DND-41 (cell line): ENCODE measurements around the gene DMKN.

ENCODE experiments used
- ATAC-seq: fragments of 200-7000 bp; cut with Tn5 transposase; 3 replicates; pipeline ENCODE4 v1.9.1; 2021; ENCODE audit warnings: low read depth; ENCODE audit not compliant: insufficient read depth
- DNase-seq: peaks from one replicate; pipeline ENCODE4 v3.0.0-alpha.2; 2020
- H2AFZ ChIP-seq: 2 replicates; pipeline ENCODE4 v1.6.0; 2012; ENCODE audit warnings: low read depth, low read length
- H3K27ac ChIP-seq: 2 replicates; pipeline ENCODE4 v1.5.1; 2012; ENCODE audit warnings: low read length, inconsistent platforms
- H3K27me3 ChIP-seq: fragments of 200-600 bp; sonication (generic); 2 replicates; pipeline ENCODE4 v1.6.0; 2012; ENCODE audit warnings: low read length, mild to moderate bottlenecking, inconsistent platforms; ENCODE audit not compliant: insufficient read depth, poor library complexity
- H3K36me3 ChIP-seq: 2 replicates; pipeline ENCODE4 v1.5.1; 2012; ENCODE audit warnings: low read length, inconsistent platforms; ENCODE audit not compliant: insufficient read depth
- H3K4me1 ChIP-seq: 2 replicates; pipeline ENCODE4 v1.5.1; 2012; ENCODE audit warnings: mild to moderate bottlenecking, low read length; ENCODE audit not compliant: insufficient read depth
- H3K4me2 ChIP-seq: 2 replicates; pipeline ENCODE4 v1.6.0; 2012; ENCODE audit warnings: mild to moderate bottlenecking, moderate library complexity, low read length, inconsistent platforms; ENCODE audit not compliant: insufficient read depth
- H3K4me3 ChIP-seq, 2 experiments: fragments of 200-600 bp in 1 of 2; shearing (Covaris generic) in 1 of 2; 2 replicates each; pipeline ENCODE4 v1.5.1; 2012 to 2016; ENCODE audit warnings: inconsistent platforms in 2 of 2, low read length in 2 of 2, mild to moderate bottlenecking in 2 of 2, low read depth in 1 of 2, moderate library complexity in 1 of 2
- H3K79me2 ChIP-seq: 2 replicates; pipeline ENCODE4 v1.6.0; 2012; ENCODE audit warnings: low read length, inconsistent platforms; ENCODE audit not compliant: insufficient read depth
- H3K9ac ChIP-seq: 2 replicates; pipeline ENCODE4 v1.6.0; 2012; ENCODE audit warnings: low read depth, mild to moderate bottlenecking, inconsistent platforms, low read length, moderate library complexity
- H3K9me3 ChIP-seq: 2 replicates; pipeline ENCODE4 v1.5.1; 2012; ENCODE audit warnings: low read length, moderate library complexity, mild to moderate bottlenecking, inconsistent platforms; ENCODE audit not compliant: insufficient read depth, severe bottlenecking
- H4K20me1 ChIP-seq: 2 replicates; pipeline ENCODE4 v1.6.0; 2012; ENCODE audit warnings: low read length; ENCODE audit not compliant: insufficient read depth
- CTCF ChIP-seq: IDR thresholded peaks from 2 replicates; pipeline ENCODE4 v1.5.1; 2012; ENCODE audit warnings: borderline replicate concordance, low read length, moderate library complexity, mild to moderate bottlenecking; ENCODE audit not compliant: poor library complexity, severe bottlenecking; ENCODE audit errors: extremely low read depth
- EZH2 ChIP-seq: IDR thresholded peaks from 3 replicates; pipeline ENCODE4 v1.6.1; 2012; ENCODE audit warnings: borderline replicate concordance, low read depth, mild to moderate bottlenecking, moderate library complexity, low read length, inconsistent platforms; ENCODE audit not compliant: severe bottlenecking

DMKN gene

GRCh38 chr19:35488677-35489076, 24.8 kb downstream of the DMKN start:
- peaks cover 26% of the 10 kb centered on the region for H3K27me3 ChIP-seq
- no peak overlapping the region for H3K4me2 ChIP-seq
- H3K4me1 ChIP-seq = peaks cover 5% of the 10 kb centered on the region; the same call in 1 of the 2 replicates
- H3K4me3 ChIP-seq = no peak overlapping the region
- H3K27ac ChIP-seq = no peak overlapping the region
- H3K9ac ChIP-seq = no peak overlapping the region
- ATAC-seq = no peak
- DNase-seq = no peak
- H3K36me3 ChIP-seq = no peaks in the 10 kb centered on the region
- H2AFZ ChIP-seq = no peak overlapping the region
- H3K9me3 ChIP-seq = no peaks in the 10 kb centered on the region
- no peaks in the 10 kb centered on the region for H4K20me1 ChIP-seq
- H3K79me2 ChIP-seq = no peaks in the 10 kb centered on the region
- TF ChIP-seq EZH2 (no peak), CTCF (no peak)

GRCh38 chr19:35487656-35488182, 25.7 kb downstream of the DMKN start:
- TF ChIP-seq EZH2 (no peak), CTCF (no peak)
- Histone ChIP-seq H3K79me2 (no peaks in the 10 kb centered on the region), H4K20me1 (no peaks in the 10 kb centered on the region), H3K27ac (no peak overlapping the region), H3K4me3 (no peak overlapping the region), H2AFZ (no peak overlapping the region), H3K4me1 (peaks cover 5% of the 10 kb centered on the region; the same call in 1 of the 2 replicates), H3K36me3 (no peaks in the 10 kb centered on the region), H3K9ac (no peak overlapping the region), H3K9me3 (no peaks in the 10 kb centered on the region), H3K4me2 (no peak overlapping the region), H3K27me3 (peaks cover 22% of the 10 kb centered on the region)
- ATAC-seq (no peak), DNase-seq (no peak)

- no peak overlapping the region for H3K27ac ChIP-seq
- no peak for ATAC-seq
- H3K27me3 ChIP-seq = peaks cover 16% of the 10 kb centered on the region
Measured at GRCh38 chr19:35486268-35486708, 27.2 kb downstream of the DMKN start.

More at GRCh38 chr19:35486268-35486708, 27.2 kb downstream of the DMKN start:
- Histone ChIP-seq H3K9ac (no peak overlapping the region), H2AFZ (no peak overlapping the region), H3K4me2 (no peak overlapping the region), H3K36me3 (no peaks in the 10 kb centered on the region), H3K9me3 (no peaks in the 10 kb centered on the region), H3K4me3 (no peak overlapping the region), H3K79me2 (no peaks in the 10 kb centered on the region), H3K4me1 (peaks cover 5% of the 10 kb centered on the region; the same call in 1 of the 2 replicates), H4K20me1 (no peaks in the 10 kb centered on the region)
- DNase-seq = no peak
- no peak for TF ChIP-seq EZH2
- no peak for TF ChIP-seq CTCF
